ENCODE results near the gene PAN3. TPM values are rescaled to one million over a fixed set of nuclear protein-coding genes. Genes with fewer than 3 reads are reported as not detected.
A peak's percentile ranks its signal among the peaks of the same experiment; 100 is the strongest.

Gene PAN3
- total and polyA plus RNA-seq, 4 donors = 10.3 to 65.4 (median 23.5) TPM

DNA sequence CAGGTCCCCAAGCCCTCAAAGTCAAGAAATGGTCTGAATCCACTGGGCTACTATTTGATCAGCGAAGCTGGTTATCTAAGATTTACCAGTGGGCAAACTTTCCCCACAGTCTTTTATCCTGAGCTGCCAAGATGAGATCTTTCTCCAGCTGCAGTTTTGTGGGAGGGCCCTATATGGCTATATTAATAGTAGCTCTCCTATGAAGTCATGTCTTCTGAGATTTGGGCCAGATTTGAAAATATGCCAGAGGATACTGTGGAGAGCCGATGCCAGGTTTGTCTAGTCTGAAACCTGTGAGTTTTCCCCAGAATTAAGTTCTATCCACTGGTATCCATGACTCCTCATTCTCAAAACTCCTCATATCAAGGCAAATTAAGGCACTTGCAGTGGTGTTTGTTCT lies 183.4 kb downstream of the PAN3 start:
- 71 to 88% methylated on average over 2 of the region's 2 CpGs for WGBS, 2 donors
- H3K4me3 ChIP-seq = no peak overlapping the region
- peaks cover 0 to 5% (median 0%) of the 10 kb centered on the region in 5 donors for H3K4me1 ChIP-seq (ENCODE audit: control insufficient read depth in 5 of 5, insufficient read depth in 5 of 5, low read length in 5 of 5)
- TF ChIP-seq, protein P1, sequence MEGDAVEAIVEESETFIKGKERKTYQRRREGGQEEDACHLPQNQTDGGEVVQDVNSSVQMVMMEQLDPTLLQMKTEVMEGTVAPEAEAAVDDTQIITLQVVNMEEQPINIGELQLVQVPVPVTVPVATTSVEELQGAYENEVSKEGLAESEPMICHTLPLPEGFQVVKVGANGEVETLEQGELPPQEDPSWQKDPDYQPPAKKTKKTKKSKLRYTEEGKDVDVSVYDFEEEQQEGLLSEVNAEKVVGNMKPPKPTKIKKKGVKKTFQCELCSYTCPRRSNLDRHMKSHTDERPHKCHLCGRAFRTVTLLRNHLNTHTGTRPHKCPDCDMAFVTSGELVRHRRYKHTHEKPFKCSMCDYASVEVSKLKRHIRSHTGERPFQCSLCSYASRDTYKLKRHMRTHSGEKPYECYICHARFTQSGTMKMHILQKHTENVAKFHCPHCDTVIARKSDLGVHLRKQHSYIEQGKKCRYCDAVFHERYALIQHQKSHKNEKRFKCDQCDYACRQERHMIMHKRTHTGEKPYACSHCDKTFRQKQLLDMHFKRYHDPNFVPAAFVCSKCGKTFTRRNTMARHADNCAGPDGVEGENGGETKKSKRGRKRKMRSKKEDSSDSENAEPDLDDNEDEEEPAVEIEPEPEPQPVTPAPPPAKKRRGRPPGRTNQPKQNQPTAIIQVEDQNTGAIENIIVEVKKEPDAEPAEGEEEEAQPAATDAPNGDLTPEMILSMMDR (IDR thresholded peaks at IDR 0.05; ENCODE audit: control extremely low read depth, extremely low read depth) = no peak
- DNase-seq = no peak
- no peaks in the 10 kb centered on the region for H3K27me3 ChIP-seq (ENCODE audit: control insufficient read depth in 3 of 3, insufficient read depth in 3 of 3, low read length in 2 of 3)
- peaks cover 0 to 2% (median under 1%) of the 10 kb centered on the region in 4 donors for H3K36me3 ChIP-seq (ENCODE audit: control insufficient read depth in 4 of 4, insufficient read depth in 4 of 4, low read length in 4 of 4)
- no peak overlapping the region for H3K9ac ChIP-seq (ENCODE audit: insufficient read depth in 1 of 2, low read length in 2 of 2)
- no peak overlapping the region for H3K27ac ChIP-seq (ENCODE audit: low read depth in 1 of 2, low read length in 1 of 2)
- no peaks in the 10 kb centered on the region for H3K9me3 ChIP-seq (ENCODE audit: control insufficient read depth in 4 of 4, insufficient read depth in 3 of 4, low read length in 3 of 4)
- ATAC-seq (ENCODE audit: insufficient read depth, low FRiP score) = no peak

DNA sequence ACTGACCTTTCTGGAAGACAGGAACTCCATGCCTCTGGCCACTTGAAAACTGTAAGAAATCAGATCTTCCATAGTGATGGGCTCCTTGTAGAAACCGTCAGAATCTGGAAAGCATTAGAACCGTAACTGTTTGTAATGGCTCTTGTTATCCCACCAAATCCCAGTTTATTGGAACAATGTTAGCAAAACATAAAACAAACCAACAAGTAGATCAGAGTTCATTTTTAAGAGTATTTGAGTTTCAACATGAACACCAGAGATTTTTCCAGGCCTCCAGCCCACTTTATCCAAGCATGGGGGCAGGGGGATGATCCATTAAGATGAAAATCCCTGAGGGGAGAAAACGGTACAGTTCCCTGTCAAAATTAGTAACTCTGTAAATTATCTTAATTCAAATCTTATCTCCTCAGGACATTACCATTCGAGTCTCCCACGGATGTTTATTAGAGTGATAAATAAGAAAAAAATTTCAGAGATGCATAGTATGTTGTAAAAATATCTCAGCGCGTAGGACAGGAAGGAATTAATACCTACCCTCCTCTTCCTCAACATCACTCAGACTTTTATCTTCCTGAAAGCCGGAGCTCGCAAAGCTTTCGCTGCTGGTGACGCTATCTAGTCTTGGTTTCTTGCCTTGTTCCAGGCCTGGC lies 184.0 kb downstream of the PAN3 start:
- TF ChIP-seq, protein P1 (IDR thresholded peaks at IDR 0.05; ENCODE audit: control extremely low read depth, extremely low read depth) = no peak
- Histone ChIP-seq H3K9me3 (ENCODE audit: control insufficient read depth in 4 of 4, insufficient read depth in 3 of 4, low read length in 3 of 4) (no peaks in the 10 kb centered on the region), H3K27me3 (ENCODE audit: control insufficient read depth in 3 of 3, insufficient read depth in 3 of 3, low read length in 2 of 3) (no peaks in the 10 kb centered on the region), H3K9ac (ENCODE audit: insufficient read depth in 1 of 2, low read length in 2 of 2) (no peak overlapping the region), H3K4me1 (ENCODE audit: control insufficient read depth in 5 of 5, insufficient read depth in 5 of 5, low read length in 5 of 5) (peaks cover 0 to 5% (median 0%) of the 10 kb centered on the region in 5 donors), H3K27ac (ENCODE audit: low read depth in 1 of 2, low read length in 1 of 2) (no peak overlapping the region), H3K36me3 (ENCODE audit: control insufficient read depth in 4 of 4, insufficient read depth in 4 of 4, low read length in 4 of 4) (peaks cover 0 to 2% (median 0%) of the 10 kb centered on the region in 4 donors), H3K4me3 (no peak overlapping the region)
- ATAC-seq (ENCODE audit: insufficient read depth, low FRiP score) = no peak
- no peak for DNase-seq
- 62 to 69% methylated on average over 11 of the region's 11 CpGs for WGBS, 2 donors

DNA sequence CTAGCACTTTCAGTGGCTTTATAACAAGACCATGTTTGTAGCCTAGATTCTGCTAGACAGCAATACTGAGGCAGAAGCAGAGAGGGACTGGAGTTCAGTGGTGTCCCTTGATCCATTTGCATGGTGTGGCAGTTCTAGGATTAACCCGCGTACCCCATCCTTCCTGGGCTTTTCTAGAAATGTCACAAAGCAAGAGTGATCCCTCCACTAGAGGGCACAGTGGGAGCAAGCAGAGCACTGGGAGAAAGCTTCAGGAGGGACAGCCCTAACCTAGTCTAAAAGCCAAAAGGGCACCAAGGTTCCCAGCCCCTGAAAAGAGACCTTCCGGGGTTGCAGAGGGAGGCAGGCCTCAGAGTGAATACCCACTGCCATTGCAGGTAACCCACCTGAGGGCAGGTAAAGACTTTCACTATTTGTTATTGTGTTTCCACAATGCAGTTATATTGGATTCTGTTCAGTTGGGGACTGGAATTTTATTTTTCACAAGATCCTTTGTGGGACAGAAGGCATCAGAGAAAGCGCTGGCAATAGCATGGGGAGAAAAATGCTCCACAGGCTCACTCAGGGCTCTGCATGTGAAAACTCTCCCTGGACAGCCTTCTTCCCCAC lies 185.9 kb downstream of the PAN3 start:
- H3K9me3 ChIP-seq (ENCODE audit: control insufficient read depth in 4 of 4, insufficient read depth in 3 of 4, low read length in 3 of 4) = no peaks in the 10 kb centered on the region
- no peak overlapping the region for H3K4me3 ChIP-seq
- ATAC-seq (ENCODE audit: insufficient read depth, low FRiP score) = peak; percentile 64
- H3K4me1 ChIP-seq (ENCODE audit: control insufficient read depth in 5 of 5, insufficient read depth in 5 of 5, low read length in 5 of 5) = peaks cover 0 to 6% (median 0%) of the 10 kb centered on the region in 5 donors
- TF ChIP-seq, protein P1 (IDR thresholded peaks at IDR 0.05; ENCODE audit: control extremely low read depth, extremely low read depth) = peak; percentile 59
- 27 to 28% methylated on average over 4 of the region's 4 CpGs for WGBS, 2 donors
- H3K27me3 ChIP-seq (ENCODE audit: control insufficient read depth in 3 of 3, insufficient read depth in 3 of 3, low read length in 2 of 3) = no peaks in the 10 kb centered on the region
- peaks cover 0 to 2% (median 0%) of the 10 kb centered on the region in 4 donors for H3K36me3 ChIP-seq (ENCODE audit: control insufficient read depth in 4 of 4, insufficient read depth in 4 of 4, low read length in 4 of 4)
- no peak overlapping the region for H3K9ac ChIP-seq (ENCODE audit: insufficient read depth in 1 of 2, low read length in 2 of 2)
- H3K27ac ChIP-seq (ENCODE audit: low read depth in 1 of 2, low read length in 1 of 2) = no peak overlapping the region
- peak; percentile 57 to 75 (median 62) for DNase-seq

Measured in lung (tissue), 12 donors.